WTC11 (cell line): Measurements from ENCODE around the gene TSHZ1. TPM values are rescaled to one million over a fixed set of nuclear protein-coding genes. Genes with fewer than 3 reads are reported as not detected.

ENCODE experiments used
- ATAC-seq: fragments of 200-7000 bp; cut with Tn5 transposase; 2 replicates; pipeline ENCODE4 v1.10.0; 2021; ENCODE audit warnings: mild to moderate bottlenecking, moderate library complexity
- CTCF ChIA-PET: fragments of 300-600 bp; sonication (Branson Sonifier 250); formaldehyde crosslinking; loops from one replicate; lab custom pipeline; 2021; ENCODE audit warnings: antibody characterized with exemption; lab: Charles Lee
- POLR2A ChIA-PET: fragments of 350-600 bp; sonication (Branson Sonifier 250); formaldehyde crosslinking; loops from one replicate; lab custom pipeline; 2021; ENCODE audit warnings: antibody characterized with exemption; lab: Charles Lee
- DNase-seq: peaks from one replicate; pipeline ENCODE4 v3.0.0; 2021; ENCODE audit warnings: low spot score
- H3K27ac Mint-ChIP-seq: 2 replicates; pipeline ENCODE4 v1.8.0; 2021; ENCODE audit warnings: mixed read lengths
- H3K27me3 Mint-ChIP-seq: 2 replicates; pipeline ENCODE4 v1.8.0; 2021; ENCODE audit warnings: low read depth, mild to moderate bottlenecking, moderate library complexity, mixed read lengths
- H3K36me3 Mint-ChIP-seq: 2 replicates; pipeline ENCODE4 v1.8.0; 2021; ENCODE audit warnings: mixed read lengths
- H3K4me1 Mint-ChIP-seq: 2 replicates; pipeline ENCODE4 v1.8.0; 2022; ENCODE audit warnings: mixed read lengths
- H3K4me3 Mint-ChIP-seq: 2 replicates; pipeline ENCODE4 v1.8.0; 2021; ENCODE audit warnings: mild to moderate bottlenecking, moderate library complexity, mixed read lengths
- H3K9me3 Mint-ChIP-seq: 2 replicates; pipeline ENCODE4 v1.8.0; 2021; ENCODE audit warnings: mixed read lengths
- ATF6 ChIP-seq: sonication (generic); formaldehyde crosslinking; IDR thresholded peaks from 2 replicates; pipeline ENCODE4 v1.8.1; 2023; ENCODE audit warnings: mild to moderate bottlenecking, missing genetic modification reagents
- ELF4 ChIP-seq: sonication (generic); formaldehyde crosslinking; IDR thresholded peaks from 2 replicates; pipeline ENCODE4 v1.8.1; 2022; ENCODE audit warnings: low read depth, mild to moderate bottlenecking, moderate library complexity, missing genetic modification reagents
- EMX1 ChIP-seq: fragments of 250-450 bp; sonication (Bioruptor Pico); IDR thresholded peaks from 2 replicates; pipeline ENCODE4 v1.8.0; 2021; ENCODE audit warnings: mild to moderate bottlenecking
- FOXK1 ChIP-seq: sonication (generic); formaldehyde crosslinking; IDR thresholded peaks from 2 replicates; pipeline ENCODE4 v1.8.0; 2022; ENCODE audit warnings: mild to moderate bottlenecking, moderate library complexity, missing genetic modification reagents
- HMGXB4 ChIP-seq: sonication (generic); formaldehyde crosslinking; IDR thresholded peaks from 2 replicates; pipeline ENCODE4 v1.8.1; 2023; ENCODE audit warnings: mild to moderate bottlenecking, moderate library complexity, missing genetic modification reagents
- JAZF1 ChIP-seq: fragments of 250-450 bp; sonication (Bioruptor Pico); IDR thresholded peaks from 2 replicates; pipeline ENCODE4 v1.9.0; 2021; ENCODE audit warnings: moderate library complexity, mild to moderate bottlenecking, inconsistent platforms
- JUN ChIP-seq: sonication (generic); formaldehyde crosslinking; IDR thresholded peaks from 2 replicates; pipeline ENCODE4 v1.8.0; 2023; ENCODE audit warnings: mild to moderate bottlenecking, missing genetic modification reagents
- NR2C2 ChIP-seq: sonication (generic); formaldehyde crosslinking; IDR thresholded peaks from 2 replicates; pipeline ENCODE4 v1.8.0; 2022; ENCODE audit warnings: mild to moderate bottlenecking, missing genetic modification reagents
- PREB ChIP-seq: sonication (generic); formaldehyde crosslinking; IDR thresholded peaks from 2 replicates; pipeline ENCODE4 v1.8.1; 2022; ENCODE audit warnings: mild to moderate bottlenecking, missing genetic modification reagents, moderate library complexity, borderline replicate concordance
- RELA ChIP-seq: sonication (generic); formaldehyde crosslinking; IDR thresholded peaks from 2 replicates; pipeline ENCODE4 v1.8.1; 2022; ENCODE audit warnings: missing genetic modification reagents, mild to moderate bottlenecking, borderline replicate concordance
- SMAD3 ChIP-seq: sonication (generic); formaldehyde crosslinking; IDR thresholded peaks from 2 replicates; pipeline ENCODE4 v1.8.0; 2022; ENCODE audit warnings: missing genetic modification reagents, mild to moderate bottlenecking, borderline replicate concordance
- SMAD4 ChIP-seq: sonication (generic); formaldehyde crosslinking; IDR thresholded peaks from 2 replicates; pipeline ENCODE4 v1.8.0; 2022; ENCODE audit warnings: mild to moderate bottlenecking, missing genetic modification reagents
- TCF7 ChIP-seq: sonication (generic); formaldehyde crosslinking; IDR thresholded peaks from 2 replicates; pipeline ENCODE4 v1.8.0; 2022; ENCODE audit warnings: mild to moderate bottlenecking, low read depth, missing genetic modification reagents, moderate library complexity
- ZBTB21 ChIP-seq: sonication (generic); formaldehyde crosslinking; IDR thresholded peaks from 2 replicates; pipeline ENCODE4 v1.8.1; 2023; ENCODE audit warnings: mild to moderate bottlenecking, missing genetic modification reagents, borderline replicate concordance
- ZBTB43 ChIP-seq: sonication (generic); formaldehyde crosslinking; IDR thresholded peaks from 2 replicates; pipeline ENCODE4 v1.8.1; 2023; ENCODE audit warnings: mild to moderate bottlenecking, missing genetic modification reagents
- ZNF138 ChIP-seq: sonication (generic); formaldehyde crosslinking; conservative IDR thresholded peaks from 2 replicates; pipeline ENCODE4 v1.8.1; 2022; ENCODE audit warnings: mild to moderate bottlenecking, moderate library complexity, missing genetic modification reagents
- ZNF263 ChIP-seq: sonication (generic); formaldehyde crosslinking; IDR thresholded peaks from 2 replicates; pipeline ENCODE4 v1.8.1; 2022; ENCODE audit warnings: low read depth, mild to moderate bottlenecking, moderate library complexity, missing genetic modification reagents
- total RNA-seq: library from RNA; stranded (reverse); gene quantifications from 3 replicates; pipeline ENCODE4 v1.2.3, GENCODE V29; 2021
- TF ChIP-seq, protein P1 (sequence below): sonication (generic); formaldehyde crosslinking; IDR thresholded peaks from 2 replicates; pipeline ENCODE4 v1.8.0; 2022; ENCODE audit warnings: missing genetic modification reagents

TSHZ1 gene
- total RNA-seq, 1 experiment from 2014 or later, result 2.9 TPM

DNA sequence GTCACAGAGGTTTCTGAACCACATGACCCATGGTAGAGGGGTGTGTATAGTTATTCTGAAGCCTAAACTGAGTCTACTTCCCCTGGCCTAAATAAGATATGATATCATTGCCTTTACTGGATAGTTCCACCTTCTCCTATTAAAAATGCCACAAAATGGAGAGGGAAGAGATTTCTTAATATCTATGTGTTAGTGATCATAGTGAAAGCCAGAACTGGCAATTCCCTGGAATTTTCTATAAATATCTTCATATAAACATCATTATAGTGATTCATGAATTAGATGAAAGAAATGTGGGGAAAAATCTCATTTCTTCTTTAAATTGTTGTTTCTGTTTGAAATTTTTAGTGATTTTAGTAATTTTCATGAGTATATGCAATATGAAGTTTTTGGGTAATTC lies 45.8 kb downstream of the TSHZ1 start:
- 0 out of 2 replicates have a peak, but pooled peaks cover 2% of the 10 kb centered on the region for H3K4me1 Mint-ChIP-seq
- ATAC-seq, result no peak
- no peaks in the 10 kb centered on the region for H3K36me3 Mint-ChIP-seq
- ChIA-PET POLR2A (no interaction called here), CTCF (no interaction called here)
- H3K9me3 Mint-ChIP-seq, result no peaks in the 10 kb centered on the region
- no peak for TF ChIP-seq RELA (CRISPR knock-in tag)
- TF ChIP-seq PREB (CRISPR knock-in tag), result no peak
- TF ChIP-seq ZNF138, result no peak
- TF ChIP-seq ELF4 (CRISPR knock-in tag), result no peak
- no peak for TF ChIP-seq ZNF263
- no peak for TF ChIP-seq EMX1 (CRISPR knock-in tag)
- no peak for TF ChIP-seq ZBTB21
- no peak for DNase-seq
- H3K4me3 Mint-ChIP-seq, result no peak overlapping the region
- H3K27me3 Mint-ChIP-seq, result no peaks in the 10 kb centered on the region
- H3K27ac Mint-ChIP-seq, result no peak overlapping the region

- no peak overlapping the region for H3K4me3 Mint-ChIP-seq
- H3K9me3 Mint-ChIP-seq, result no peaks in the 10 kb centered on the region
- ChIA-PET POLR2A (no interaction called here), CTCF (no interaction called here)
- TF ChIP-seq, protein P1, sequence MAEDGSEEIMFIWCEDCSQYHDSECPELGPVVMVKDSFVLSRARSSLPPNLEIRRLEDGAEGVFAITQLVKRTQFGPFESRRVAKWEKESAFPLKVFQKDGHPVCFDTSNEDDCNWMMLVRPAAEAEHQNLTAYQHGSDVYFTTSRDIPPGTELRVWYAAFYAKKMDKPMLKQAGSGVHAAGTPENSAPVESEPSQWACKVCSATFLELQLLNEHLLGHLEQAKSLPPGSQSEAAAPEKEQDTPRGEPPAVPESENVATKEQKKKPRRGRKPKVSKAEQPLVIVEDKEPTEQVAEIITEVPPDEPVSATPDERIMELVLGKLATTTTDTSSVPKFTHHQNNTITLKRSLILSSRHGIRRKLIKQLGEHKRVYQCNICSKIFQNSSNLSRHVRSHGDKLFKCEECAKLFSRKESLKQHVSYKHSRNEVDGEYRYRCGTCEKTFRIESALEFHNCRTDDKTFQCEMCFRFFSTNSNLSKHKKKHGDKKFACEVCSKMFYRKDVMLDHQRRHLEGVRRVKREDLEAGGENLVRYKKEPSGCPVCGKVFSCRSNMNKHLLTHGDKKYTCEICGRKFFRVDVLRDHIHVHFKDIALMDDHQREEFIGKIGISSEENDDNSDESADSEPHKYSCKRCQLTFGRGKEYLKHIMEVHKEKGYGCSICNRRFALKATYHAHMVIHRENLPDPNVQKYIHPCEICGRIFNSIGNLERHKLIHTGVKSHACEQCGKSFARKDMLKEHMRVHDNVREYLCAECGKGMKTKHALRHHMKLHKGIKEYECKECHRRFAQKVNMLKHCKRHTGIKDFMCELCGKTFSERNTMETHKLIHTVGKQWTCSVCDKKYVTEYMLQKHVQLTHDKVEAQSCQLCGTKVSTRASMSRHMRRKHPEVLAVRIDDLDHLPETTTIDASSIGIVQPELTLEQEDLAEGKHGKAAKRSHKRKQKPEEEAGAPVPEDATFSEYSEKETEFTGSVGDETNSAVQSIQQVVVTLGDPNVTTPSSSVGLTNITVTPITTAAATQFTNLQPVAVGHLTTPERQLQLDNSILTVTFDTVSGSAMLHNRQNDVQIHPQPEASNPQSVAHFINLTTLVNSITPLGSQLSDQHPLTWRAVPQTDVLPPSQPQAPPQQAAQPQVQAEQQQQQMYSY (CRISPR knock-in tag), result no peak
- no peak for TF ChIP-seq ZBTB43 (CRISPR knock-in tag)
- H3K27me3 Mint-ChIP-seq, result no peaks in the 10 kb centered on the region
- ATAC-seq (no peak), DNase-seq (no peak)
- H3K4me1 Mint-ChIP-seq, result 0 out of 2 replicates have a peak, but pooled peaks cover 2% of the 10 kb centered on the region
- H3K27ac Mint-ChIP-seq, result no peak overlapping the region
- H3K36me3 Mint-ChIP-seq, result no peaks in the 10 kb centered on the region
These were observed 47.0 kb downstream of the TSHZ1 start for GRCh38 chr18:75257605-75258004.

DNA sequence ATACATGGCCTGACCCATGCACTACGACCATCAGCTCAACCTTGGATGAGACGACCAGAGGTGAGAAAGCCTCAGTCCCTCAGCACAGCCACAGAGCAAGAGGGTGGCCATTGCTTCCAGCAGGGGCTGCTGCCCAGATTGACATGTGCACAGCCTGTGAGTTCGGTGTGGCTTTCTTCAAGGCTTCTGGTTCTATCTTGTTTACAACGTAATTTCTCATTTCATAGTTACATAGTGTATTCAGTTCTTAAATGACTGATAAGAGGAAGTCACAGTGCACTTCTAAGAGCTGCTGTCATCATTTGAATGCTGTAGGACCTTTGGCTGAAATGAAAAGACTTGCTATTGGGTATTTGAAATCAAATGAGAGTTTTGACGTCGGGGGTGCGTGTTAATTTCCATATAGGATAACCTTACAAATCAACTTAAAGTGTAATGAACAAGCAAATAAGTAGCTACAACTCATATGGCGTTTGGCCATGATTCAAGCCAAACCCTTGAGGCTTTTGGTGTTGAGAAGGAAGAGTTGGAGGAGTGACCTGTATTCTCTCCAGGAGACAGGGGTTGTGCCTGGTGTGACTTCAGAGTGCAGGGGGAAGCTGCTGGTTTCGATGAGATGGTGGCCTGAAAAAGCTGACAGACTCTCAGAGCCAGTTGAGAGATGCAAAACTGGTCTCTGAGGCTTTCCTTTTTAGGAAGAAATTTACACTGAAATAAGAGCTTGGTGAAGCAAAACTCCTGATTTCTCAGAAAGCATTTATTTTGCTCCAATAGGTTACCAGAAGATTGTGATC lies 51.0 kb downstream of the TSHZ1 start:
- ATAC-seq (no peak), DNase-seq (no peak)
- Mint-ChIP-seq H3K4me1 (peaks cover 9% of the 10 kb centered on the region; the same call in 1 of the 2 replicates), H3K36me3 (no peaks in the 10 kb centered on the region), H3K27me3 (no peaks in the 10 kb centered on the region), H3K27ac (no peak overlapping the region), H3K9me3 (no peaks in the 10 kb centered on the region), H3K4me3 (no peak overlapping the region)
- ChIA-PET POLR2A (no interaction called here), CTCF (no interaction called here)
- no peak for TF ChIP-seq JAZF1 (CRISPR knock-in tag)
- TF ChIP-seq ATF6 (CRISPR knock-in tag), result no peak
- no peak for TF ChIP-seq NR2C2 (CRISPR knock-in tag)
- TF ChIP-seq TCF7 (CRISPR knock-in tag), result no peak
- no peak for TF ChIP-seq SMAD3
- TF ChIP-seq HMGXB4, result no peak
- no peak for TF ChIP-seq SMAD4
- TF ChIP-seq, protein P1 (CRISPR knock-in tag), result no peak
- no peak for TF ChIP-seq JUN (CRISPR knock-in tag)
- TF ChIP-seq FOXK1 (CRISPR knock-in tag), result no peak
